ENCODE measurements around the gene HCRTR2.
"Not testable (repeated sequence)": the region's sequence is repeated elsewhere in the genome, so short reads cannot be mapped to it uniquely, and the experiment has no call there.

HCRTR2 gene

DNA sequence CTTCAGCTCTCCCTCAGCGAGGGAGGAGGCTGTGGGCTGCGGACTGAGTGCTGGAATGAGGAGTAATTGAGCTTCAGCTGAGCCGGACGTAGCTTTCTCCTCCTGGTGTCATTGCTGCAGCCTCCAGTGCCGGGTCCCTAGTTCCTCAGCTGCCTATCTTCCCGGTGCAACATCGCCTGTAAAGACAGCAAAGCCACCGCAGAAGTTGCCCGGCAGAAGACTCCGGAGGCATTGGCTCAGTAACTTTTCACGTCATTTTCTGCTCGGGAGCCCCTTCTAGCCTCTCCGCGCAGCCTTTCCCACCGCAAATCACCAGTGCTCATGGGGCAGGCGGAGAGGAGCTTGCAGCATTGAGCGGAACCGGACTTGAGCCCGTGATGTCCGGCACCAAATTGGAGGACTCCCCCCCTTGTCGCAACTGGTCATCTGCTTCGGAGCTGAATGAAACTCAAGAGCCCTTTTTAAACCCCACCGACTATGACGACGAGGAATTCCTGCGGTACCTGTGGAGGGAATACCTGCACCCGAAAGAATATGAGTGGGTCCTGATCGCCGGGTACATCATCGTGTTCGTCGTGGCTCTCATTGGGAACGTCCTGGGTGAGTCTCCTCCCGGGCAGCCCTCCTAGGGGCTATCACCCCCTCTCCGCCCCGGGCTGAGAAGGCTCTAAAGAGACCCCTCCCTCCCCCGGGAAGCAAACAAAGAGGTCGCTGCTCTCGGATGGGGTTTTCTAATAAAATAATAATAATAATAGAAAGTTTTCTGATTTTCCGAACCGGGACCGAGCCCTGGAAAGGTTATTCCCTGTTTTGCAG, at the start of gene HCRTR2:
Gene HCRTR2, plus strand, starts transcription at position 305 of the 816 bp plus-strand sequence. Its CDS starts 73 bp downstream, at position 378.
- peak; percentile 6 for DNase-seq (ENCODE audit: low spot score)

DNA sequence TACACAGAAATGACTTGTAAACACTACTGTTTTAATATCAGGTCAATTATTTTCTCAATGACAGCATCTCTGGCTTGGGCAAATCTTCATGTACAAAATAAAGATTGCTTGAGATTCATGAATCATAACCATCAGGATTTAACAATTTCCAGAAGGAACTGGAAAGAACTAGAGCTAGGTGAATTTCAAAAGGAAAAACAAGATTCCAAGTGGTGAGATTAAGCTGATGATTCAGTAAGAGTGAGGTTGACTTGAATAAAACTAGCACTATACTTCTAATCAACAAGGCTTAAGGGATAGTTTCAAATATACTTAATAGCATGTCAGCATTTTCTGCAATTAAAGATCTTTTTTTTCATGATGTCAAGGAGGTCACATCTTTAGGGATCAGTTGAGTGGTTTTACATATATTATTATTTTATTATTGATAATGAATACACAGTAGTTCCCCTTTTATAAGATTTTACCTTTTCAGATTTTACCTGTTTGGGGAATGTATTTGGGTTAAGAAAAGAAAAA, 43.5 kb upstream of the HCRTR2 start:
- no peak for DNase-seq (ENCODE audit: low spot score)

DNA sequence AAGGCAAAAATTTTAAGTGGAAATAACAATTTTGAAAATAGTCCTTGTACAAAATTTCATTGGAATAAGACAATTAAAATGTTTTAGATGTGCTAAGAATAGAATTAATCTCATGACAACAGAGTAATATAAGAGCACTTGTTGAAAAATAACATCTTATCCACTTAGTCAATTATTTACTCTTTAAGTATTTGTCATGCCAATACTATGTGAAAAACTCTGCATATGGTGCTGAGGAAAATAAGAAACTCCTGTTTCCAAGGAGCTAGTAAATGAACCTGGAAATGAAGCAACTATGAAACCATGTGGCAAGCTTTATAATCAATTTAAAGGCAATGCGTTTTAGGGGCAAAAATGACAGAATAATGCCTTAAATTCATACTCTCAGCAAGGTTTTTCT, 42.7 kb upstream of the HCRTR2 start:
- no peak for DNase-seq (ENCODE audit: low spot score)

DNA sequence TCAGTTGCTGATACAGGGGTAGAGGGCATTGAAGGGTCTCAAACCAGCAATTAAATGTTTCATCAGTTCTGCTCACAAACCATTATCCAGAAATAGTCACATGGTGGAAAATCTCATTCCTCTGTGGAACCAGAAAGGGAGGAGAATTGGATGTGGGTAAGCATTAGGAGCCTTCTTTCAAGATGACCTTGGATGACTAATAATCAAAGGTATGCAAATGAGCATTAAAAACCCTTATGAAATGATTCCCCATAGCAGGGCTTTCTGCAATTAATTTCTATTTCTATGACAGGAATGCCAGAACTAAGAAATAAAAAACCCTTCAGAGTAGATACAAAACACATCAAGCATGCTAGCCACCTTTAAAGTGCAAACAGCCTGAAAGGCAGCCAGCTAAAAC, 37.4 kb upstream of the HCRTR2 start:
- DNase-seq (ENCODE audit: low spot score), result no peak

DNA sequence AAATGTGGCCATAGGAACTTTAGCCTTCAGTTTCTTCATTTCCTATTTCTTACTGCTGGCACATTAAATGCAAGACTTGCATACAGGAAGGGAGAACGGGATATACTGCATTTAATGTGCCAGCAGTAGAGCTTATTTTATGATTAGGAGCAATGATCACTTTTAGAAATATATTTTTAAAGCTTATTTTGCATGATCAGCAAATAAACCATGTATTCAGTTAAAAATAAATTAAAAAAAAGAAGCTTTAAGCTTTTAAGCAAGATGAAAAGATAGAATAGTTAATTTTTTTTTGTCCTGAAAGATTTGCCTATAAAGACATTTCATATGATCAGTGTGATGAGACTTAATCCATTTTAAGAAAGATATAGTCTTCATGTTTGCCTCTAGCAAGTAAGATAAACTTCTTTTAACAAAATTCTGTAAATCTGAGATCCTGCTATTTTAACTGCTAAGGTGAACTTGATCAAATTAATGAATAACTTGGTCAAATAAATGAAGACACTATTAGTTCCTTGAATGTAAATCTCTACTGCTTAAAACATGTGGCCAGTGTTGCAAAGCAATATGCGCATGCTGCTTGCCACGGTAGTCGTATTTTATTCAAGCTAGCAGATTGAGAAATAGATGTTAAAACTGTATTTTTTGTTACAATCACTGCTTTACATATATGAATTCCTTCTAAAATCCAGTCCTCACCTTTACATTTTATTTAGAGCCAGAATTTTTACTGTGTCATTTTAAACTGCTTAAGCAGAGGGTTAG, 36.2 kb upstream of the HCRTR2 start:
- DNase-seq (ENCODE audit: low spot score), result no peak

DNA sequence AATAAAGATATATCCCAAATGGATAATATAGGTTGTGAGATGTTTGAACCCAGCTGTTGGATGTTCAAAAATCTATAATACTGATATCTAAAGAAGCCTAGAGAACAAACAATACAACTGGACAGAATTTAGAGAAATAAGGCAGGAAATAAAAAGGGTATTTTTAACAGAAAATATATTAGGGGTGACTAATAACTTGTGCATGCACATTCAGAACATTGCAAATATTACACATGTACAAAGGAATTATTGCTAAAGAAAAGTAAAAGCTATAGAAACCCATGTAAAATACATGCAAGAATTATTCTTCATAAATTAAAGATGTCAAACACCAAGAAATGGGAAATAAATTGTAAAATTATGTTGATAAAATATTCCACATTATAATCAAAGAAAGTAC, 32.7 kb upstream of the HCRTR2 start:
- DNase-seq (ENCODE audit: low spot score), result no peak

DNA sequence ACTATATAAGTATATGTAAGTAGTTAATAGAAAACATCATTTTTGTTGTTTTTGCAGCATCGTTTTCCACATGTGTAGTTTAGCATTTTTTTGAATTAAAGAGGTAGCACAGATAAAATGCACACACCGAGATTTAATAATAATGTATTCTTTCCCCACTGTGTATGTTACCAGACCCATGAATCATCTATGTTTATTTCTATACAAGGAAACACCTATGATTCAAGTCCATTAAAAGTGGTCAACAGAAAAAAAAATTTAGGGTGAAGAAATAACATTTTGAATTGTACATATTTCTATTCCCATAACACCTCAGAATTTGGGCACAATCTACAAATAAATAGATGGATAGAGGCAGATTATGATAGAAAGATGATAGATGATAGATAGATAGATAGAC, 31.7 kb upstream of the HCRTR2 start:
- no peak for DNase-seq (ENCODE audit: low spot score)

DNA sequence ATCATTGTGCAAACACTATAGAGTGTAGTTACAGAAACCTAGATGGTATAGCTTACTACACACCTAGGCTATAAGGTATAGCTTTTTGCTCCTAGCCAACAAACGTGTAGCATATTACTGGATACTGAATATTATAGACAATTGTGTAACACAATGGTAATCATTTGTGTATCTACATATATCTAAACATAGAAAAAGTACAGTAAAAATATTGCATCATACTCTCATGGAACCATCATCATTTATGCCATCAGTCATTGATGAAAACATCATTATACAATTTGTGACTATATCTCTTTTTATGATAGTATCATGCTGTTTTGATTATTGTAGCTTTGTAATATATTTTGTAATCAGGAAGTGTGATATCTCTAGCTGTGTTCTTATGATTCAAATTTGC, 21.0 kb upstream of the HCRTR2 start:
- no peak for DNase-seq (ENCODE audit: low spot score)

DNA sequence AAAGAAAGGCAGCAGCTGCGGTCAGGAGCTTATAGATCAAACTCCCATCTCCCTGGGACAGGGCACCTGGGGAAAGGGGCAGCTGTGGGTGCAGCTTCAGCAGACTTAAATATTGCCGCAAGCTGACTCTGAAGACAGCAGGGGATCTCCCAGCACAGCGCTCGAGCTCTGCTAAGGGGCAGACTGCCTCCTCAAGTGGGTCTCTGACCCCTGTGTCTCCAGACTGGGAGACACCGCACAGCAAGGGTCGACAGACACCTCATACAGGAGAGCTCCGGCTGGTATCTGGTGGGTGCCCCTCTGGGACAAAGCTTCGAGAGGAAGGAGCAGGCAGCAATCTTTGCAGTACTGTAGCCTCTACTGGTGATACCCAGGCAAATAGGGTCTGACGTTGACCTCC, 15.5 kb upstream of the HCRTR2 start:
- DNase-seq (ENCODE audit: low spot score), result not testable (repeated sequence)

DNA sequence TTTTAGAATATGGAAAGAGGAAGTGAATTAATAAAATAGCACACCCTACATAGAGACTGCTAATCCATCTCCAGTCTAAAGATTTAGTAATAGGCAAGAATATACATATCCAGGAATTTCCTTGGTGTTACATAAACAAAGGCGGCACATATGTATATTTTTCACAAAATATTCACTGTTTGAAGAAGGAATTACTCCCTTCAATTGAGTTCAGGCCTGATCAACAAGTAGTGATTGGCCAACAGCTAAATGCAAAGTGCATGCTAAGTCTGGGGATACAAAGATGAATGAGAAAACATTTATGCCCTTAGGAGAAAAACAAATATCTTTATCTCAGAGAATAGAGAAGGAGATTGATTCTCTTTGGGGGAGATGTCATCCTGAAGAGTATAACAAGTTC, 6.5 kb upstream of the HCRTR2 start:
- DNase-seq (ENCODE audit: low spot score), result no peak

DNA sequence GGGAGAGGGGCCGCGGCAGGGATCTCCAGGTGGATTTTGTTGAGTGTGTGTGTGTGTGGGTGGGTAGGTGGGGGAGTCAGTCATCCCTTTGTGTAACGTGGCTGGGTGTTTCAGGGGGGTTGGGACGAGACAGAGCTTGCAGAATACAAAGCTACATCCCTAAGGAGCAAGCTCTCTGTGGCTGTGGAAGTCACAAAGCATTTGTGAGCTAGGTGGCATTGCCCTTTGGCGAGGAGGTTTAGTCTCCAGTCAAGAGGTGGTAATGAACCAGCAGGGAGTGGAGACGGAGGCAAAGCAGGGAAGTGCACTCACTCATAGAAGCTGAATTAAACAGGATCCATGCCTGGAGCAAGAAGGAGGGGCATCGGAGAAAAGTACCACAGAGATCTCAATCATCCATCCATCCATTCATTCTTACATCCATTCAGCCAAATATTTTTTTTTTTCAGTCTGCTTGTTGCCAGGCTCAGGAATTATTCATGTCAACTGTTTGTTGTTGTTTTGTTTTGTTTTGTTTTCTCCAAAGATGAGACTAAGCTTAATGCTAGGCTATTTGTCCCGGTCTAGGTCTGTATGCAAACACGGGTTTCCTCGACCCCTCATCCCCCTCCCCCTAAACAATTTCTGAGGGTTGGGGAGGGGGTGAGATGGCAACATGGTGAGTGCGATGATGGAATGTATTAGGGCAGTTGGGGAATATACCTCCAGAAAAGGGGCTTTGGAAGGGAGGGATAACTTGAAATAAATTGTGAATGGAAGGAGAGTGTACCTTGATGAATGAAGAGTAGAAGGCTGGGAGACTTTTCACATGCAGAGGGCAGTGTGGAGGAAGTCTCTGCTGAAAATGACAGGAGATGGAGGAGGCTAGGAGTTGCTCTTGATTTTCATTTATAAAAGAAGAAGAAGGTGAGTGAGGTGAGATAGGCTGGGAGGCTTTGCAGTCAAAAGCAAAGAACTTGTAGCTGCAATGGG, 1.0 kb downstream of the HCRTR2 start:
- no peak for DNase-seq (ENCODE audit: low spot score)

DNA sequence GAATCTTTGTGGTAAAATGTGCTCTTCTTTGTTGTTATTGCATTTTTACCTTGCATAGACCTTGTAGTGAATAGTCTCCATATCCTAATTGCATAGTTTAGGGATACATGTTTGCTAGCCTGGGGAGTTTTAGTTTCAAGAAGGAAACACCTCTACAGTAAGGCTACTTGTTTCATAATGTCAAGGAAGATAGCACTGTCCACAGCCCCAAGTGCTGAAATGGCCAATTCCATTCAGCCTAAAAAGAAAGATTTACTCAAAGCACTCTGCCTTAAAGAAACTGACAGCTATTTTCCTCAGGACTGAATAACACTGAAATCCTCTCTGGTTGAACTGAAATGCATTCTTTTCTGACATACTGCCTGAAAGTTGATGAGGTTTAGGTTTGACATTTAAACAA, 2.6 kb downstream of the HCRTR2 start:
- DNase-seq (ENCODE audit: low spot score), result no peak

DNA sequence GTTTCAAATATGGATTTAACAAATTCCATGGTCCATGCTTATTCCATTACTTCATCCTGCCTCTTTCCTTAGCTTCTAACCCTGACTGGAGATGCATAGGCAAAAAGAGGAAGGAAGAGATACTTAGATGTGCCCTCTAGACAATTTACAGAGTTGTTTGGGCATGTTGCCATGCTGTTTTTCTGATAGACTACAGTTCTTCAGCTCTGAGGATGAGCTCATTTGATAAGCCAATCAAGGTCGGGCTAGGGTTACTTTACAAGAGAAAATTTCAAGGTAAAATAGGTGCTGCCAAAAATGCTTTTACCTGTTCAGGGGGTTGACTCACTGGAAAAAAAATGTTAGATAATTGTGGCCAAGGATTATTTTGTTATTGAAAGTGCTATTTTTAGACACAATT, 5.9 kb downstream of the HCRTR2 start:
- no peak for DNase-seq (ENCODE audit: low spot score)

DNA sequence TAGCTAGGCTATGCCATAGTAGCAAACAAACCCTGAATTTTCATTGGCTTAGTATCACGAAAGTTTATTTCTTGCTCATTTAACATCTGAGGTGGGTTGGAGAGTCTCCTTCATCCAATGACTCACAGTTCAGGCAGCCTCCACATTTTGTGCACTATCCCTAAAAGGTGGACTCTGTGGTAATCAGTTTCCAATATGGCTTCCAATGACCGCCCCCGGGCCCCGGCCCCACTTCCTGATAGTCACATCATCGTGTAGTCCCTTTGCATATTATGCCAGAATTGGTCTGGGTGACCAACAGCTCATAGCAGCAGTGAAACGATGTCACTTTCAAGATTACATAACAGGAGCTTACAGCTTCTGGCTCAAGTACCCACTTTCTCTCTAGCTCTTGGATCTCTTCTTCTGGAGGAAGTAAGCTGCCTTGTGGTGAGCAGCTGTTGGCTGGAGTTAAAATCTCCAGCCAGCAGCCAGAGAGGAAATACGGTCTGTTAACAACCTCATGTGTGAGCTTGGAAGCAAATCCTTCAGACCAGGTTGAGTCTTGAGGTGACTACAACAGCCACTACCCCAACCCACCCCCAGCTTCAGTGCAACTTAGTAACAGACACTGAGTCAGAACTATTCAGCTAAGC, 7.8 kb downstream of the HCRTR2 start:
- DNase-seq (ENCODE audit: low spot score), result no peak

DNA sequence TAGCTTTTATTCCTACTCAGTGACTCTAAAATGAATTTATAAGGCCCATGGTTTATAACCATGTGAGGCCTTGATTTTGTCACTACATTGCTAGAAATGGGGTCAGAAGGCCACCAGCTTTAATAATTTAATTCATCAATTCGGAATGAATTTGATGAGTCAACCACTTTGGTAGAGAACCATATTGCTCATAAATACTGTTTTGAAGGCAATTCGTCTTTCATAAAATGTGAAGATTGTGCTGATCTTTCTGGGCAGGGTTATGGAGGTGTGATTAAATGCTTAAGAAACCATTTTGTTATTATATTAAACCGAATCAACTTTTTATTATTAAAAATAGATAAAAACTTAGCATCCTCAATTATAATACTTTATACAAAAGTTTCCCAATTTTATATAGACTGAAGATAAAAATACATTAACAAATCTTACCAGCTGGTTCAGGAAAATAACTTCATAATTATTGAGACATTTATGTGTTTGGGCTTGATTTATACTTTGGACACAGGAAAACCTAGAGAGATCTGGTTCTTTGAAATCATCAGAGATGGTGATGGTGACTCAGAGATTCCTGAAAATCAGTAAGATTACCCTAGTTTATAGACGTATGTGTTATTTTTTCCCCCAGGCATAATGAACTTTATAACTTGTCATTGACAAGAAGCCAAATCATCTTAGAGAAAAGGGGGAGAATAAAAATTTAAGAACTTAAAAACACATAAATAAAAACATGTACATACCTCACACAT, 10.6 kb downstream of the HCRTR2 start:
- no peak for DNase-seq (ENCODE audit: low spot score)

DNA sequence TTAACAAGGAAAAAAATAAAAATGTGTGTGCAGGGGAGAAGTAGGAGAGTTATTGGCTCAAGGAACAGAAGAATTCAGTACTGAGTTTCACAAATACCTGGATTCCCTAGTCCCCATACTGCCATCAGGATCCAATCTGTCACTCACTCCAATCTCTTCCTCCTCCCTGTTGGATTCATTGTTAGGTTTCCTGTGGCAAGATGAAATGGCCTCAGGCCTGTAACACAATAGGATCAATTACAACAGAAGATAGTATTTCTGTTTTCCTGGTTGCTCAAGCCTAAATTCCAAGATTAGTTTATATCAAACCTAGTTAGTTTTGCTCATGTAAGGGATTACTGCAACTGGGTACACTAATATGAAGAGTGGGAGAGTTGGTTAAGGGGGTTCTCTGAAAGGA, 24.4 kb downstream of the HCRTR2 start:
- DNase-seq (ENCODE audit: low spot score), result no peak

DNA sequence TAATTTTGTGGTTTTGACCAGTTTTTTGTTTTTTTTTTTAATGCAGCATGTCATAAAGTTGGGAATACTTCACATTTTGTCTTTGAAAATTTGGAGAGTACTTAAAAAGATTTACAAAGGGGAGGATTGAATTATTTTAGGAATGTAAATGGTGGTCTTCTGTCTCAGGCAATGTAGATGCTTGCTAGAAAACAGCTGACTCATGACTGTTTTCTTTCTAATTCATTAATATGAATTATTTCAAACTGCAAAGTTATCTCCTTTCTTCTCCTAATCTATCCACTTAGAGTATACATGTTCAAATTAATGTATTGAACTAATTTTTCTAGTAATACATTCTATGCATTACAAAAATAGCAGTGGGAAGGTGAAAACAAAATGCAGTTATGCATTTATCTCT, 24.9 kb downstream of the HCRTR2 start:
- DNase-seq (ENCODE audit: low spot score), result no peak

DNA sequence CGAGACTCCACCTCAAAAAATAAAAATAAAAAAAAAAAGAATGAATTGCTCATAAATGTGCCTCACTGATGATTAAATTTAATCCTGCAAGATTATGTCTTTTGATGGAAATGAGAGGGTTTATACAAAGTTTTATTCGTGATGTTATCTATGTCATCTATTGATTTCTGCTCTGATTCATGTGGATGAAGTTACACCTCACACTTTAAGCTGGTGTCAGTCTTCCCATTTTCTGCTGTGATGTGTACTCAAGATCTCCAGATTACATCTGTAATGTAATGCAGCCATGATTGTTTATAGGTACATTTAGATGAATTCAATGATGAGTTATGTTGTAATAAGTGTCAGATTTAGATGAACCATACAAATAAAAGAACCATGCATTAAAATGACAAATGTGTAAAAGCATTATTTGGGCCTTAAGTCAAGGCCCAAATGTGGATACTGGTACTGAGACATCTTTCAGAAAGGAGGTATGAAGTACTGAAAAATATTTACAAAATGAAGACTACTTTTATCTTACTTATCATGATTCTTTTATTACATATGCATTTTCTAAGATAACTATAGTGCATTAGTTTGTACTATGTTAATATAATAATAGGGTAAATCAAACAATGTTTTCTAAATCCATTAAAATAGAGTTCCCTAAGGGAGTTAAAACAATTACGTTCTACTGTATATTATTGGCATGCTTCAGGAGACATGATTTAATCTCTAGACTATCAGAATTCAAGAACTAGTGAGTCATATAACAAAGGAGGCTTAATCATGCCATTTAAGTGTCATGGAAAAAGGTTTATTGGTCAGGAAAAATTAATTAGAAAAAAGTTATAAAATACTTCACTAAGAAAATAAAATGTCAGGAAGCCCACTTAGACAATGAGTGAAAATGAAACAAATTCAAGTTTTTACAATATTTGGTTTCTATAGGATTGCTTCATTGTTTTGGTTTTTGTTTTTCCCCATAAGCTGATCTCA, 34.5 kb downstream of the HCRTR2 start:
- no peak for DNase-seq (ENCODE audit: low spot score)

DNA sequence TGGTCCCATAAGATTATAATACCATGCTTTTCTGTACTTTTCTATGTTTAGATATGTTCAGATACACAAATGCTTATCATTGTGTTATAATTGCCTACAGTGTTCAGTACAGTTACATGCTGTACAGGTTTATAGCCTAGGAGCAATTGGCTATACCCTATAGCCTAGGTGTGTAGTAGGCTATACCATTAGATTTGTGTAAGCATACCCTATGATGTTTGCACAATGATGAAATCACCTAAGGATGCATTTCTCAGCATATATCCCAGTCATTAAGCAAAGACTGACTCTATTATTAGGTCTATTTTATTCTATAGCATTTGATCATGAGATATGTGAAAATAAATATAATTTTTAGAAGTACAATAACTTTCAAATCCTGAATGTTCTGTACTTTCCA, 36.6 kb downstream of the HCRTR2 start:
- DNase-seq (ENCODE audit: low spot score), result no peak

DNA sequence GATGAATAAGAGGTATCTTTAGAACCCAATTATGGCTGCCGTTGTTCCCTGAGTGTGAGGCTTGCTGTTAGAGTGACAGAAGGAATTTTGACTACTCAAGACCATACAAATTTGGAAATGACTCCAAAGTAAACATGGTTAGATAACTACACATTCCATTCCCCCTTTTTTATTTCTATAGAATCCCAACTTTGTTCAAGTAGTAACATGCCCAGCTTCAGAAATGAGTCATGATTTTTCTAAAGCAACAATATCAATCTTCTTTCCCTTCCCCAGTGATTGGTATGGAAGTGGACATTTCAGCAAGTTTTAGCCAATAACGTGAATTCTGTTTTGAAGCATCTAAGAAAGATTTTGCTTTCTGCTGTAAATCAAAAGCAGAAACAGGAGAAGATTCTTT, 37.8 kb downstream of the HCRTR2 start:
- DNase-seq (ENCODE audit: low spot score), result no peak
